Neural cell (in vitro differentiated cells): Measurements from ENCODE around the gene SRGAP2B. TPM values are rescaled to one million over a fixed set of nuclear protein-coding genes. Genes with fewer than 3 reads are reported as not detected.
"Not testable (repeated sequence)": the region's sequence is repeated elsewhere in the genome, so short reads cannot be mapped to it uniquely, and the experiment has no call there.

ENCODE experiments used
- H2AFZ ChIP-seq: fragments of 200-600, 300-800 bp; sonication (generic), shearing (Covaris generic); 2 replicates; pipeline ENCODE4 v1.6.0; 2014; ENCODE audit warnings: low read depth, mild to moderate bottlenecking, antibody characterized with exemption, low read length, moderate library complexity
- H3F3A ChIP-seq: fragments of 200-600 bp; shearing (Covaris generic); 2 replicates; pipeline ENCODE4 v1.6.1; 2016; ENCODE audit warnings: mild to moderate bottlenecking, moderate library complexity, mixed read lengths, antibody characterized with exemption, low read length; ENCODE audit not compliant: insufficient read depth, poor library complexity, severe bottlenecking
- H3K27ac ChIP-seq: fragments of 200-600, 300-800 bp; sonication (generic), shearing (Covaris generic); 2 replicates; pipeline ENCODE4 v1.5.1; 2014; ENCODE audit warnings: mild to moderate bottlenecking, low read length, moderate library complexity
- H3K27me3 ChIP-seq: fragments of 300-800, 200-600 bp; sonication (generic), shearing (Covaris generic); 2 replicates; pipeline ENCODE4 v1.6.0; 2014; ENCODE audit warnings: mild to moderate bottlenecking, low read depth, low read length, moderate library complexity; ENCODE audit not compliant: insufficient read depth
- H3K36me3 ChIP-seq: fragments of 300-800, 200-600 bp; sonication (generic), shearing (Covaris generic); 2 replicates; pipeline ENCODE4 v1.5.1; 2014; ENCODE audit warnings: mild to moderate bottlenecking, antibody characterized with exemption, low read length, moderate library complexity; ENCODE audit not compliant: insufficient read depth
- H3K4me2 ChIP-seq: fragments of 300-800, 200-600 bp; sonication (generic), shearing (Covaris generic); 2 replicates; pipeline ENCODE4 v1.6.0; 2014; ENCODE audit warnings: mild to moderate bottlenecking, low read length
- H3K4me3 ChIP-seq: fragments of 300-800, 200-600 bp; sonication (generic), shearing (Covaris generic); 2 replicates; pipeline ENCODE4 v1.5.1; 2014; ENCODE audit warnings: mild to moderate bottlenecking, low read length, moderate library complexity
- H3K79me2 ChIP-seq: fragments of 200-600 bp; shearing (Covaris generic); replicated peaks from 2 replicates; pipeline ENCODE4 v1.6.0; 2014; ENCODE audit warnings: mild to moderate bottlenecking, low read length, moderate library complexity; ENCODE audit not compliant: insufficient read depth
- H3K9ac ChIP-seq: fragments of 300-800, 200-600 bp; sonication (generic), shearing (Covaris generic); 2 replicates; pipeline ENCODE4 v1.6.1; 2016; ENCODE audit warnings: mild to moderate bottlenecking, low read length, mixed read lengths
- H3K9me2 ChIP-seq: fragments of 200-600 bp; shearing (Covaris generic); 2 replicates; pipeline ENCODE4 v1.6.1; 2016; ENCODE audit warnings: mild to moderate bottlenecking, low read length, mixed read lengths; ENCODE audit not compliant: insufficient read depth
- H3K9me3 ChIP-seq: fragments of 200-600, 300-800 bp; sonication (generic), shearing (Covaris generic); 2 replicates; pipeline ENCODE4 v1.6.1; 2016; ENCODE audit warnings: mild to moderate bottlenecking, mixed run types, low read length, moderate library complexity, mixed read lengths
- H4K20me1 ChIP-seq: fragments of 200-600 bp; shearing (Covaris generic); 2 replicates; pipeline ENCODE4 v1.6.1; 2016; ENCODE audit warnings: mild to moderate bottlenecking, mixed run types; ENCODE audit not compliant: insufficient read depth
- polyA minus RNA-seq: library from RNA; depleted of rRNA, polyadenylated mRNA; stranded (reverse); fragments of >200 nt; gene quantifications from 2 replicates; pipeline ENCODE4 v1.2.3, GENCODE V29; 2014
- polyA plus RNA-seq: library from polyadenylated mRNA; depleted of rRNA; stranded (reverse); fragments of >200 nt; gene quantifications from 2 replicates; pipeline ENCODE4 v1.2.3, GENCODE V29; 2014

SRGAP2B gene
- 11.8 and 15.3 TPM in 2 replicates for polyA plus RNA-seq
- 48.7 and 50.9 TPM in 2 replicates for polyA minus RNA-seq

GRCh38 chr1:145095284-145096057 is at the start of gene SRGAP2B, which contains the start of gene FAM72D:
Gene SRGAP2B (minus strand): TSS chr1:145095328. CDS start chr1:145092901, 2,427 bp downstream.
Gene FAM72D (plus strand): TSS chr1:145095974. CDS start chr1:145096848, 874 bp downstream.
- not testable (repeated sequence) for H3K36me3 ChIP-seq, H3K27ac ChIP-seq, H3K9me2 ChIP-seq, H3K79me2 ChIP-seq, H3K27me3 ChIP-seq, H3K4me2 ChIP-seq, H3K9me3 ChIP-seq, H3K9ac ChIP-seq, H3F3A ChIP-seq, H4K20me1 ChIP-seq, H2AFZ ChIP-seq
- peak within 1 kb of the TSS; percentile 53 for H3K4me3 ChIP-seq

- not testable (repeated sequence) for H3K36me3 ChIP-seq, H3K9me3 ChIP-seq, H3K4me3 ChIP-seq, H3K79me2 ChIP-seq, H3K27ac ChIP-seq, H3K27me3 ChIP-seq, H3K9me2 ChIP-seq, H3F3A ChIP-seq, H2AFZ ChIP-seq, H3K9ac ChIP-seq, H4K20me1 ChIP-seq, H3K4me2 ChIP-seq
These were observed 49.3 kb upstream of the SRGAP2B start for GRCh38 chr1:145144264-145144913.

GRCh38 chr1:145140549-145140948 is 45.4 kb upstream of the SRGAP2B start:
- not testable (repeated sequence) for H3K36me3 ChIP-seq, H3K79me2 ChIP-seq, H3F3A ChIP-seq, H3K4me3 ChIP-seq, H2AFZ ChIP-seq, H3K9me3 ChIP-seq, H3K27me3 ChIP-seq, H3K9ac ChIP-seq, H4K20me1 ChIP-seq, H3K9me2 ChIP-seq, H3K4me2 ChIP-seq, H3K27ac ChIP-seq

- not testable (repeated sequence) for H3K79me2 ChIP-seq, H3F3A ChIP-seq, H3K9me3 ChIP-seq, H2AFZ ChIP-seq, H3K9me2 ChIP-seq, H3K36me3 ChIP-seq, H3K27me3 ChIP-seq, H3K4me3 ChIP-seq, H3K27ac ChIP-seq, H4K20me1 ChIP-seq, H3K4me2 ChIP-seq, H3K9ac ChIP-seq
These were observed 39.3 kb upstream of the SRGAP2B start for GRCh38 chr1:145134476-145134875.

GRCh38 chr1:145128697-145129469 is 33.8 kb upstream of the SRGAP2B start:
- H3K27me3 ChIP-seq, H3K27ac ChIP-seq, H3K36me3 ChIP-seq, H3K4me2 ChIP-seq, H3K79me2 ChIP-seq, H3K4me3 ChIP-seq, H3K9me2 ChIP-seq, H3K9me3 ChIP-seq, H3K9ac ChIP-seq, H4K20me1 ChIP-seq, H2AFZ ChIP-seq, H3F3A ChIP-seq: not testable (repeated sequence)

- H3K27ac ChIP-seq, H3K9ac ChIP-seq, H3K4me2 ChIP-seq, H3K4me3 ChIP-seq, H3K27me3 ChIP-seq, H3K9me2 ChIP-seq, H3K36me3 ChIP-seq, H3K79me2 ChIP-seq, H3F3A ChIP-seq, H3K9me3 ChIP-seq, H4K20me1 ChIP-seq, H2AFZ ChIP-seq: not testable (repeated sequence)
These were observed 32.0 kb upstream of the SRGAP2B start for GRCh38 chr1:145127144-145127543.

GRCh38 chr1:145125112-145125511 is 30.0 kb upstream of the SRGAP2B start:
- not testable (repeated sequence) for H4K20me1 ChIP-seq, H3K9me2 ChIP-seq, H3K27ac ChIP-seq, H3F3A ChIP-seq, H3K4me2 ChIP-seq, H3K27me3 ChIP-seq, H3K36me3 ChIP-seq, H3K9ac ChIP-seq, H2AFZ ChIP-seq, H3K9me3 ChIP-seq, H3K79me2 ChIP-seq, H3K4me3 ChIP-seq
